A549 treated with CpdA at 1 μM for 4 hours (cell line): Measurements from ENCODE around the gene KRTAP5-2. TPM values are rescaled to one million over a fixed set of nuclear protein-coding genes. Genes with fewer than 3 reads are reported as not detected.

ENCODE experiments used
- total RNA-seq: library from RNA; stranded (reverse); fragments of 200-300 nt; extraction: Qiagen RNA extraction; gene quantifications from 5 replicates; pipeline ENCODE4 v1.2.3, GENCODE V29; 2022; ENCODE audit warnings: low read depth

The KRTAP5-2 gene, protein sequence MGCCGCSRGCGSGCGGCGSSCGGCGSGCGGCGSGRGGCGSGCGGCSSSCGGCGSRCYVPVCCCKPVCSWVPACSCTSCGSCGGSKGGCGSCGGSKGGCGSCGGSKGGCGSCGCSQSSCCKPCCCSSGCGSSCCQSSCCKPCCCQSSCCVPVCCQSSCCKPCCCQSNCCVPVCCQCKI
- not detected in 5 replicates for total RNA-seq

DNA sequence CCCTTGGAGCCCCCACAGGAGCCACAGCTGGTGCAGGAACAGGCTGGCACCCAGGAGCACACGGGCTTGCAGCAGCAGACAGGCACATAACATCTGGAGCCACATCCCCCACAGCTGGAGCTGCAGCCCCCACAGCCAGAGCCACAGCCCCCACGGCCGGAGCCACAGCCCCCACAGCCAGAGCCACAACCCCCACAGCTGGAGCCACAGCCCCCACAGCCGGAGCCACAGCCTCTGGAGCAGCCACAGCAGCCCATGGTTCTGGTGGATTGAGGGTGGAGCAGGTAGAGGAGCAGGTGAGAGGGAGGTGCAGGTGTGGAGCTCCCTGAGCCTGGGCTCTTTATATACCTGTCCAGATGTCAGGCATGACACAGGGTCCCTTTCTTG is at the start of gene KRTAP5-2:
KRTAP5-2 (minus strand) TSS at position 301 of the 387 bp plus-strand sequence; CDS start at position 257, 44 bp downstream.

DNA sequence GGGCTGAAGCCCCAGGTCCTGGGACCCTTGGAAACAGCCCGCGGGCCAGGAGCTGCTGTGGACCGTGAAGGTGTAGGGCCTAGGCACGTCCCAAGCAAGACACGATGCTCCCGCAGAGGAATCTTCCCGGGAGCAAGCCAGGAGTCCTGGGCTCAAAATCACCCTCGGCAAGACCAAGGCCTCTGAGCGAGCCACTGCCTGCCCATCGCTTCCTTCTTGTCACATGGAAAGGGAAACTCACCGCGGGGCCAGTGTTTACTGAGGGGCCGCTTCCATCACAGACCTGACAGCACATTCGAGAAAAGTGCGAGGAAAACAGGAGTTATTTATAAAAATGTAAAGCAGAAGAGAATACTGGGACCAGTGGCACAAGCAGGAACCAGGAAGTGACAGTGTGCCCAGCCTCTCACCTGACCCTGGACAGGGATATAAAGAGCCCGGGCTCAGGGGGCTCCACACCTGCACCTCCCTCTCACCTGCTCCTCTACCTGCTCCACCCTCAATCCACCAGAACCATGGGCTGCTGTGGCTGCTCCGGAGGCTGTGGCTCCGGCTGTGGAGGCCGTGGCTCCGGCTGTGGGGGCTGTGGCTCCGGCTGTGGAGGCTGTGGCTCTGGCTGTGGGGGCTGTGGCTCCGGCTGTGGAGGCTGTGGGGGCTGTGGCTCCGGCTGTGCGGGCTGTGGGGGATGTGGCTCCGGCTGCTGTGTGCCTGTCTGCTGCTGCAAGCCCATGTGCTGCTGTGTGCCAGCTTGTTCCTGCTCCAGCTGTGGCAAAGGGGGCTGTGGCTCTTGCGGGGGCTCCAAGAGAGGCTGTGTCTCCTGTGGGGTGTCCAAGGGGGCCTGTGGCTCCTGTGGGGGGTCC is 31.5 kb upstream of the KRTAP5-2 start, which contains the start of gene KRTAP5-5:
KRTAP5-5 (plus strand) TSS at position 450 of the 860 bp plus-strand sequence; CDS start at position 516, 66 bp downstream.

DNA sequence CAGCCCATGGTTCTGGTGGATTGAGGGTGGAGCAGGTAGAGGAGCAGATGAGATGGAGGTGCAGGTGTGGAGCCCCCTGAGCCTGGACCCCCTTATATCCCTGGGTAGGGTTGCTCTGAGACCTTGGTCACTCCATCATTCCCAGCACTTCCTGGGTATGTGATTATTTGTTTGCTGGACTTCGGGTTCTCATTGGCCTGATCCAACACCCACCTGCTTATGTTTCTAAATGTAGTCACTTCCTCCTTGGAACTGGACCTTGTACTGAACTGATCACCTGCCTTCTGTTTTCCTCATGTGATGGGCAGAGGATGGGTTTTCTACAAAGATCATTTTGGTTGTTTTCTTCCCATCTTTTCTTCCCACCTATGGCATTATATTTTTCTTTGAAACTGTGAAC is 24.0 kb upstream of the KRTAP5-2 start, which contains the start of gene KRTAP5-4:
KRTAP5-4 (minus strand) TSS at position 53 of the 400 bp plus-strand sequence; CDS start at position 8, 45 bp downstream.

DNA sequence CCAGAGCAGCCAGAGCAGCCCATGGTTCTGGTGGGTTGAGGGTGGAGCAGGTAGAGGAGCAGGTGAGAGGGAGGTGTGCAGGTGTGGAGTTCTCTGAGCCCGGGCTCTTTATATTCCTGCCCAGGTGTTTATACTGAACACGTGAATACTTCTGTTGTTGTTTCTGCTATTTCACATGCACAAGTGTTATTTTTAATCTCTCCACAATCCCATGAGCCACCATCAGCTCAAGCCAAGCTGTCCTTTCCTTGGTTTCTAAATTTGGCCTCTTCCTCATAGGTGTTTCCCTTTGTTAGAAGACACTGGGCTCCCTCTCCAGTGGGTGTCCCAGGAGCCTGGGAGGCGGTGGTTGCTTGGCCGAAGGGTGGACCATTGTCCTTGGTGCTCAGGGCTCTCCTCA is 10.3 kb upstream of the KRTAP5-2 start, which contains the start of gene KRTAP5-3:
KRTAP5-3 (minus strand) TSS at position 101 of the 400 bp plus-strand sequence; CDS start at position 23, 78 bp downstream.

DNA sequence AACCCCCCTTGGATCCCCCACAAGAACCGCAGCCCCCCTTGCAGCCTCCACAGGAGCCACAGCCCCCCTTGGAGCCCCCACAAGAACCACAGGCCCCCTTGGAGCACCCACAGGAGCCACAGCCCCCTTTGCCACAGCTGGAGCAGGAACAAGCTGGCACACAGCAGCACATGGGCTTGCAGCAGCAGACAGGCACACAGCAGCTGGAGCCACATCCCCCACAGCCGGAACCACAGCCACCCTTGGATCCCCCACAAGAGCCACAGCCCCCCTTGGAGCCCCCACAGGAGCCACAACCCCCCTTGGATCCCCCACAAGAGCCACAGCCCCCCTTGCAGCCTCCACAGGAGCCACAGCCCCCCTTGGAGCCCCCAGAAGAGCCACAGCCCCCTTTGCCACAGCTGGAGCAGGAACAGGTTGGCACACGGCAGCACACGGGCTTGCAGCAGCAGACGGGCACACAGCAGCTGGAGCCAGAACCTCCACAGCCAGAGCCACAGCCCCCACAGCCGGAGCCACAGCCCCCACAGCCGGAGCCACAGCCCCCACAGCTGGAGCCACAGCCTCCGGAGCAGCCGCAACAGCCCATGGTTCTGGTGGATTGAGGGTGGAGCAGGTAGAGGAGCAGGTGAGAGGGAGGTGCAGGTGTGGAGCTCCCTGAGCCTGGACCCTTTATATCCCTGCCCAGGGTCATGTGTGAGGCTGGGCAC is 13.3 kb downstream of the KRTAP5-2 start, which contains the start of gene KRTAP5-1:
KRTAP5-1 (minus strand) TSS at position 623 of the 710 bp plus-strand sequence; CDS start at position 589, 34 bp downstream.

DNA sequence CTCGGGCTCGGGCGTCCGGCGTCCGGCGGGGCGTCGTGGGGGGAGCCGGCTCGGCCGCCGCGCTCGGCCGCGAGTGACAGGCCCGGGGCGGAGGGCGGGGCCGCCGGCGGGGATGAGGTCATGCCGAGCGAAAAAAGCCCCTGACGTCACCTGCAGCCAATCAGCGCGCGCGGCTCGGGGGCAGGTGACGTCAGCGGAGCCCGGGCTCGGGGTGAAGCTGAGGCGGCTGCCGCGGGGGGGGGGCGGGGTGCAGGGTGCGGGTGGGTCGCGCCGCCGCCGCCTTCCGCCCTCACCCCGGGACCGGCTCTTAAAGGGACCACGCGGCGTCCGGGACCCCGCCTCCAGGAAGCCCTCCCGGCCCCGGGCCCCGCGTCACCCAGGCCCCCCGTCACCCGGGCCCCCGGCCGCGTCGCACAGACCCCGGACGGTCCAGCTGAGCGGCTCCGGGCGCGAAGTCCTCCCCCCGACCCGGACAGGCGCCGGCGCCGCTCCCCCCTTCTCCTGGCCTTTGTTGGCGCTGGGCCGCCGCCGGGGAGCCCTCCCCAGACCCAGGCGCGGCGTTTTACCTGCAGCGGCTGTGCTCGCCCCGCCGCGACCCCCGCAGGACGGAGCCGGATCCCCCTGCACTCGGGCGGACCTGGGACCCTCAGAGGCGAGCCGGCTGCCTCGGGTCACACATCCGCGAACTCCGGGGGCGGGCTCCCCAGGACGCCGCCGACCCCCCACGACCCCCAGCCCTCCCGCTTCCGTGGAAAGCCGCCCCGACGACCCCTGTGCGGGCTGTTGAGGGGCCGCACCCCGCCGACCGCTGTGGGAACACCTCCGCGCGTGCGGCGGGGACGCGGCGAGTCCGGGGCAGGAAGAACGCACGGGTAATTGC is 25.7 kb downstream of the KRTAP5-2 start, which contains the start of gene DUSP8:
DUSP8 (minus strand) TSS at position 75 of the 880 bp plus-strand sequence. CDS start 6,445 bp downstream, outside the sequence.

Other genes starting within 250 kb of the KRTAP5-2 start
- gene BRSK2, start 208.4 kb downstream of the KRTAP5-2 start, total RNA-seq: 4.3 to 7.7 TPM (median 7.0 TPM) in 5 replicates
- 35.6 to 49.3 TPM (median 47.8 TPM) in 5 replicates for gene MOB2, start 111.5 kb downstream of the KRTAP5-2 start, total RNA-seq
- gene DUSP8, start 26.0 kb downstream of the KRTAP5-2 start, total RNA-seq: 1.1 to 2.3 TPM (median 2.0 TPM) in 5 replicates
- not detected in 5 replicates for gene KRTAP5-1, start 13.0 kb downstream of the KRTAP5-2 start, total RNA-seq
- gene KRTAP5-3, start 10.2 kb upstream of the KRTAP5-2 start, total RNA-seq: not detected in 5 replicates
- gene KRTAP5-4, start 23.8 kb upstream of the KRTAP5-2 start, total RNA-seq: not detected in 5 replicates
- not detected in 5 replicates for gene KRTAP5-5, start 31.5 kb upstream of the KRTAP5-2 start, total RNA-seq
- gene KRTAP5-6, start 98.9 kb upstream of the KRTAP5-2 start, total RNA-seq: not detected in 5 replicates
- 0.79 to 1.9 TPM (median 1.0 TPM) in 5 replicates for gene IFITM10, start 152.3 kb upstream of the KRTAP5-2 start, total RNA-seq
- gene CTSD, start 165.6 kb upstream of the KRTAP5-2 start, total RNA-seq: 340 to 543 TPM (median 476 TPM) in 5 replicates
- 0.02 to 0.23 TPM in 2 of 5 replicates, not detected in the others for gene SYT8, start 236.7 kb upstream of the KRTAP5-2 start, total RNA-seq
- gene TNNI2, start 240.7 kb upstream of the KRTAP5-2 start, total RNA-seq: 0.21 TPM in 1 of 5 replicates, not detected in the others